ENCODE measurements around the gene ANKH.

The ANKH gene

DNA sequence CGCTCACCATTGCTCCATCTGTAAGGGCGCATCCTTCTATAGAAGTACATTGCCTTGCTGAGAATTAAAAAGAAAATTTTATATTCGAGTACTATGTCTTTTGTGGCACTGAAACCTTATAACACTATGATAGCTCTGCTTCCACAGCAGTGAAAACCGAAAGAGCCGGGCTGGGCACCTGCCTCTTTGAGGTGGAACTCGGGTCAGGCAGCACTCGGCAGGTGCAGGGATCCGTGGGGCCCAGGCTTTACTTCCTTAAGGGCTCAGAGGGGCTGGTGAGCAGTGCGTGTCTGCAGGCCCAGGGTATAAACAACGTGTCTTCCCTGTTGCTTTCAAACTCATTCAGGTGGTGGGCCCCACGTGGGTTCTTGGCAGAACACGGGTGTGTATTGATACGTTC, 137.2 kb downstream of the ANKH start:
- DNase-seq (ENCODE audit: low spot score): no peak

DNA sequence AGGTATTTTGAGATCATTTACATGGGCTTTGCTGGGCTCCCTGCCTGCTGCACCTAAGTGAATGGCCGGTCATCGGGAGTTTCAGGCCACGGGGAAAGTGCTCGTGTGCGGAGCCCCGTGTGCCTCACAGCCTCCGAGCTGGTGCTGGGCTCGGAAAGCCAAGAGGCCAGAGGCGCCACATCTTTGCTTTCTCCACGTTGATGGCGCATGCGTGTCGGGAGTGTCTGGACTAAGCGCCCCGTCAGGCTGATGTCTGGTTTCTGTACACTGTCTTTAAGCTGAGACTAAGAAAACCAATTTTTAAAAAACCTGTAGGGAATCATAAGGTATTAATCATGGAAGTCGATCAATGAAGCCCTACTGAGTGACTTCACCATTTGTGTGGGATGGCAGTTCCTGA, 137.9 kb downstream of the ANKH start:
- no peak for DNase-seq (ENCODE audit: low spot score)

DNA sequence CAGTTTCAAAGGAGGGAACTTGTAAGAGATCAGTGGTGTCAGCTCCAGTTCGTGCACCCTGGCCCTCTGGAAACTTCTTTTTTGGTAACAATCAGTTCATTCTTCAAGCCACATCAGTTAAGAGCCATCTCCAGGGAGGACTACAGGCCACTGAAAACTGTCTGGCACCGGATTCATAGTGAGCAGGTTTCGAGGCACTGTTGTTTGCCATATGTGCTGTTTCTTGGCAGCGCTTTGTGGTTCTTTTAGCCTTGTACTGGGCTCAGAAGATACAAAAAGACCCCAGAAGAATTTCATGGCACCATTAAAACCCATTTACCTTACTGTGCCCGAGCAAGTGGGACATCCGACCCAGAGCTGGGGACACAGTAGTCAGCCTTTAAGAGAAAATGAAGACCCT, 138.6 kb downstream of the ANKH start:
- DNase-seq (ENCODE audit: low spot score): no peak

DNA sequence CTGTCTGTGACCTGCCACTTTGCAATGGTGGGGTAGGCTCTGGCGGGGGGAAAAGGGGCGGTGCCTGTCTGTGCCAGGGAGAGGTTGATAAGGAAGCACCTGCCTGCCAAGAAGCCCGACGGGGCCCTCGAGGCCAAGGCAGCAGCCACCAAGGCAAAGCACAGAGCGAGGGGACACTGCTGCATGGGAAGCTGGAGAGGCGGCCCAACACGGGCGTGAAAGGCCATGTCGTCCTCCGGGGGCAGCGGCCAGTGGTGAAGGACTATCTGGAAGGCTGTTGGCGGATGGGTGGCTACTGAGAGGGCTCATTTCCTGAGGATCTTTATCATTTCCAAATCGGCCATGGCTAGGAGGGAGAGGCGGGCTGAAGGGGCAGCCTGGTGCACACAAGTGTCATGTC, 140.7 kb downstream of the ANKH start:
- no peak for DNase-seq (ENCODE audit: low spot score)

DNA sequence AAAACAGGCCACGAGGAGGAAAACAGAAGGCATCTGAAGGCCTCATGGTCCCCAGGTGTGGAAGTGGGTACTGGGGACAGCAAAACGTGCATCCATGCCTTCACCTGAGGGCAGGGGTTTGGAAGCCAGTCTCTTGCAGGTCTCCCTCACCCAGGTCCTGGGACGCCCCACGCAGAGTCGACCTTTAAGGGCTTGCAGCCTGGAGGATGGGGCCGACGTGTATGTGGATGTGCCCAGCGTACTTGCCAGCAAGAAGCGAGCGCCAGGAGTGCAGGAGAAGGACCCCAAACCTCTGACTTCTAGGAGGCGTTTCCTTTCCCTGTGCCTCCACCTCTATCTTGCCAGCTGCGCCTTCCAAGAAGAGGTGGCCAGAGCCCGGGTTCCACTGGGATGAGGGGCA, 141.1 kb downstream of the ANKH start:
- DNase-seq (ENCODE audit: low spot score): no peak

DNA sequence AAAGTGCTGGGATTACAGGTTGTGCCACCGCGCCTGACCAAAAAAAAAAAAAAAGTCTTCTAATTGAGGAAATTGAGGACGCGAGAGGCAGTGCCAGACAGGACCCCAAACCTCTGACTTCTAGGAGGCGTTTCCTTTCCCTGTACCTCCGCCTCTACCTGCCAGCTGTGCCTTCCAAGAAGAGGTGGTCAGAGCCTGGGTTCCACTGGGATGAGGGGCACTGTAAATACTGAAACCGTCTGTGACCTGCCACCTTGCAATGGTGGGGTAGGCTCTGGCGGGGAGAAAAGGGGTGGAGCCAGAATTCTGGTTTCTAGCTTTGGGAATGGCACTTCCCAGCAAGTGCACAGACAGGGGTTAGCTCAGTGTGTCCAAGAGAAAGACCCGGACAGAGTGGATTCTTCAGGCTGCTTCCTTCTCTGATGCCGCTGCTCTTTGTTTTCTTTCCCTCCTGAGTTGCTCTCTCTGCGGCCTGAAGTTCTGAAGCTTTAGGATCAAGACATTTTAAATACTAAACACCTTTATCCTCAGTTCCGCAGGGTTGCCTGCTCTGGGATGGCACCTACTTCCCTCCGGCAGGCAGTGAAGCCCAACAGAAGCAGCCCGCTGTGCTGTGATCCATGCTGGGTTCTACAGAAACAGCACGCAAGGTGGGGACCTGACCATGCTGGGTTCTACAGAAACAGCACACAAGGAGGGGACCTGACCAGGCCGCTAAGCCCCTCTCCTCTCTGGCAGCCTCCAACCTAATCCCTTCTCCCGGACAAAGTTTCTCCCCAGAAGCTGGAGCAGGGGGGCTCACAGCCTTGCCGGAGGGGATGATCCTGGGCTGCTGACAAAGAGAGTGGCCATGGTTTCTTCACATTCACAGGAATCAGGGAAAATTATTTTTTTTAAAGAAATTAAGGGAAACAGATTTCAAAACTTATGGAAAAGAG, 141.9 kb downstream of the ANKH start:
- no peak for DNase-seq (ENCODE audit: low spot score)

DNA sequence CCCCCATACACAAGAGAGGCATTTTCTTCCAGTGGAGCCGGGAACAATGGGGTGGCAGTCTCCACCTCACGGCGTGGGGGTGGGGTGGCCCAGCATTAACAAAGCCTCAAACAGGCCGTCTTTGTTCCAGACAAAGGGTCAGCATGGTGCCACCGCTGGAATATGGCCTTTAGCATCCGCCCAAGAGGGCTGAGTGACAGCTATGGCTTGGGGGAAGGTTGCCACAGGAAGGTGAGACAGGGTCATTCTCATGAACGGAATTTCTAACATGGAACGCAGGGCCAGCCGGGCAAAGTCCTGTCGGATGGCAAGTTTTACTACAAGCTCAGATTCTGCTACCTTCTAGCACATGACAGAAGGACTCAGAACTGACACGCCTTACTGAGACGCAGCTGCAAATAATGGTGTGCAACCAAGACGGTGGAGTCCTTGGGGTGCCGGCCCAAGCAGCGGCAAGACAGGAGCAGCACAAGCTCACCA, 143.1 kb downstream of the ANKH start:
- DNase-seq (ENCODE audit: low spot score): no peak

DNA sequence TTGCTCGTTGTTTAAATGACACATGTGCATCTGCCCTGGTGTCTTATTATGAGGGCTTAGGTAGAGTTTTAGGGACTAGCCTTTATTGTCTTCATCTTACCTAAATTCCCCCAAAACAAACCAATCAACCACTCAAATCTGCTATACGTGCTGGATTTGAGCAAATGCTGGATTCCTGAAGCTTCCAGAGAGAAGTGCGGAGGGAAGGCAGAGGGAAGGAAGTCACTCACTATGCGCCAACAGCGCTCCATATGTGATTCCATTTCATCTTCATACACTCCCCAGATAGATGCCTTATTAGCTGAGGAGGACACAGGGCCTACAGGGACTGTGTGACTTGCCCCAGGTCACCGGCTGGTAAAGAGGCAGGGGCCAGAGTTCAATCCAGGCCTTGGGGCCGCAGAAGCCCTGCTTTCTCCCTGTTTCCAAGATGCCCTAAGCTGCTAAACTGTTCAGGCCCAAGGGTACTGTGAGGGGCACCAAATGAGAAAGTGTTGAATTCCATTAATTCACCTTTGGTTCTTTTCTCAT, 143.6 kb downstream of the ANKH start:
- no peak for DNase-seq (ENCODE audit: low spot score)

DNA sequence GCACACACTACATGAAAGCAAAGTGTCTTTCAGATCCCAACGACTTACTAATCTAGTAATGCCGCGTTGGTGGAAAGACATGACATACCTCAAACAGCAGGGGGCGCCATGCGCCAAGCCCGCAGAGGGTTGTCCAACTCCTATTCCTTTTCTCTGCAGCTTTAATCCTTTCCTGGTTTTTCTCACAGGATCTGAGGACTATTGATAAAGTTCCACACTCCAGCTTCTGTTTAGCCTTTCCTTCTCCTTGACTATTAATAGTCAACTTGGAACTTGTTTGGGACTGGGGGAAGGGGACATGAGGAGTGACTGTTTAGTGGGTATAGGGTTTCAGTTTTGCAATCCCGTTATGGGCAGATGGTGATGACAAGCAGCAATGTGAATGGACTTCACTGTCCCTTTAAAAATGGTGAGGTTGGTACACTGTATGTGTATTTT, 144.1 kb downstream of the ANKH start:
- DNase-seq (ENCODE audit: low spot score): peak; percentile 77

DNA sequence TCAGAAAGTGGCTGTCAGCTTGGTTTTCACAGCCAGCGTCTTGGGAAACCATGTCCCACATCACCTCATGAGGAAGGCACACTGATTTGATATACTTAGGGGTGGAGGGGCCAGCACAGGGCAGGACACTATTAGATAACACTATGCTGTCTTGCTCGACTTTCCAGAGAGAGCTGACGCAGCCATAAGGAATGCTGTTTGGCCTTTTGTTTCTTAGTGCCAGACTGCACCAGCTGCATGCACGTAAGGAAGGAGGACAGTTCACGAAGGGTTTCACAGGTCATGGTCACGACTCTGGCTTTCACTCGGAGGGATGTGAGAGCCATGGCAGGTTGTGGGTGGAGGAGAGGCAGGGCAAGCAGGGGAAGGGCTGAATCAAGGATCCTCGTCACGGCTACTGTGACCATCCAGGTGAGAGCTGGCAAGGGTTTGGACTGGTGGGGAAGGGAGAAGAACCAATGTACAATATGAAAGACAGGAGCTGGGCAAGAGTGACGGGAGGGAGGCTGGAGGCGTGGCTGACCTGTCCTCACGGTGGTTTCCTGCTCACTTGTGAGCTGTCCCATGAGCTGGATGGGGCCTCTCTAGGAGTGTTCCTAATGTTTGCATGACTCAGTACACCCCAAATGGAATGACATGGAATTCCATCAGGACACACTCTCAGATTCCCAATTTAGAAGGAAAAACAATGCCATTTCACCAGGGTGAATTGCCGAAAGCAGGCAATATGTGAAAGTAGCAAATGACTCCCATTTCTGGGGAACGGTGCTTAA, 145.3 kb downstream of the ANKH start:
- no peak for DNase-seq (ENCODE audit: low spot score)

DNA sequence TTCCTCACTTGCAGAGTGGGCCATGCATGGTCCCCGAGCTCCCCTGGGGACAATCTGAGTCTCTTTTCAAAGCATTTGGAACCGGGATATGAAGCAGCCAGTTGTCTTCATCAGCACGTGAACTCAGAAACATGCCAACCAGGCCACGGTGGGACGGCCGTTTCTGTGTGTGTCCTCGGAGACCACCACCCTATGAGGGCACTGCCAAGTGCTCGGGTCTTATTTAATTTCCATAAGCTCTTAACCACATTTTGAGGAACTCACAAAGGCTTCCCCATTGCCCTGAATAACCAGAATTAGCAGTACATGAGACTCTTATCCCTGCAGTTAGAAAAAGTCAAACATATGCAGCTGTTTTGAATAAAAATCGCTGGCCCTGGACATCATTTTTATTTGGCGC, 146.9 kb downstream of the ANKH start:
- DNase-seq (ENCODE audit: low spot score): no peak

DNA sequence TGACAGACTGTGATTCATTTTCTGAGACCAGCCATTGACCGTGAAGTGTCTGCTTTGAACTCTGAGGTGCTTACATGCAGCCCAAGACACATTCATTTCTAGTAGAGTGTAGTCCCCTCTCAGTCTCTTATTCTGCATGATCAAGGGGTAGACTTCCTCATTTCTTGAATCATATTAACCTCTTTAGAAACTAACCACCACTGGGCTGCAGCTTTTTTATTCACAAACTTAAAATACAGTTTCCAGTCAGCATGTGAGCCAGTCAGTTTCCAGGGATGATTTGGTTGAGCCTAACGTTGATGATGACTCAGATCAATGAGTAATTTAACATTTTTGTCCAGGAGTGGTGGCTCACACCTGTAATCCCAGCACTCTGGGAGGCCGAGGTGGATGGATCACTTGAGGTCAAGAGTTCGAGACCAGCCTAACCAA, 147.9 kb downstream of the ANKH start:
- DNase-seq (ENCODE audit: low spot score): no peak

DNA sequence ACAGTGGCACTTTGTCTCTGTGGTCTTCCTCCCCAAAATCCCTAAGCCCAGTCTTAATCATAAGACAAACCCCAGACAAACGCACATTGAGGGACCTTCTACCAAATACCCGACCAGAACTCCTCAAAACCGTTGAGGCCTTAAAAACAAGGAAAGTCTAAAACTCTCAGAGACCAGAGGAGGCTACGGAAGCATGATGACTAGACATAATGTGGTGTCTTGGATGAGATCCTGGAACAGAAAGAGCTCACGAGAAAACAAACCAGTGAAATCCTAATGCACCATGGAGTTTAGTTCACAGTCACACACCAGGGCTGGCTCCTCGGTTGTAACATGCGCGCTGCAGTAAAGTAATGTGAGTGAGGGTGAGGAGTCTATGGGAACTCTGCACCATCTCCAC, 148.7 kb downstream of the ANKH start:
- DNase-seq (ENCODE audit: low spot score): no peak

DNA sequence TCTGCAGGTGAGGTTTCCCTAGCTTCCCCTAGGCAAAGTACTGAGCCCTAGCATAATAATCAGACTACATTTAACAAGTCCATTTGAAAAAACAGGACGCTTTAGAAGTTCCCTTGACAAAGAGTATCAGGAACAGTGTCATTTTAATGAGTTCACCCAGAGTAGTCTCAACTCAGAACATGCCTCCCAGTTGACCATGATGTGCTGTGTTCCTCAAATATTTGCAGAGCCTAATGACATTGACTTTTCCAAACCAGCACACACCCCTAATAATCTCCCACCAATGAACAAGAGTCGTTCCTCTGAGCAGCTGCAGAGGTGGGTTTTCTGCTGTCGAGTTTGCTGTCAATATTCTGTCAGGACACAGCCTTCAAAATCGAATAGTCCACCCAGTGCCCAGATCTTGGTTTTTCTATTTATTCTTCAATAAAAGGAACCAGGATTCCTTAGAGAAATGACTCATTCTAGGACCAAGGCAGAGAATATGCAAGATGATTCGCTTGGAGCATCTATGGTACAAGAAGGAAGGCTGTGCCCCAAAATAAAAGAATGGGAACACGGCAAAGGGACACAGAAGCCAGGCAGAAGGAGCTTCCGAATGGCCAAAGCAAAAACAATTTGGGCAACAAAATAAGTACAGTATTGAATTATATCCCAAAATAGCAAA, 149.5 kb downstream of the ANKH start:
- DNase-seq (ENCODE audit: low spot score): no peak

DNA sequence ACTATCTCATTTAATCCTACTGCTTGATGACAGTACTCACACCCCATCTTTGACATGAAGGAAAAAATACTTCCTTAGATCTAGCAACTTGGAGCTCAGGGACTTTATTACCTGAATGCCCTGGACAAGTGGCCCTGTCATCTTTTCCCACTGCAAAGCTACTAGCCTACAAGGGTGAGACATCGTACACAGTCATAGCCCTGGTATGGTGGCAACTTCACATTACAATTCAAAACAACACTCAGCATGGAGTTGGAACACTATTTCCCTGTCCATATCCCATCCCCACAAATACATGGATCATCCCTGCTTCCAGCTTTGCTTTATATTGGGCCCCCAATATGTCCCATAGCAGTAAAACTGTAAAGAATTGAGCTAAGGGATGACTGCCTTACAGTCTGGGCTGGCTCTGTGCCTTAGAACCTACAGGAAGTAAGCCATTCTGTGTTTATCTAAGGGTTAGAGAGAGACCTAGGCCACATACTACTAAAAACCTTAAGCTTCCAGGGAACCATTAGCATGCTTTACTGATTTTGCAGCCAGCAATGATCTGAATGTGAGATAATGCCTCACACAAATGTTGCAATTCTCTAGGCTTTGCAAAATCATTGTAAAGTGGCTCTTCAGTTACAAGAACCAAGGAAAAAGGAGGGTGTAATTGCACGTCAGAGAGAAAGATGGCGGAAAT, 151.2 kb downstream of the ANKH start:
- no peak for DNase-seq (ENCODE audit: low spot score)

DNA sequence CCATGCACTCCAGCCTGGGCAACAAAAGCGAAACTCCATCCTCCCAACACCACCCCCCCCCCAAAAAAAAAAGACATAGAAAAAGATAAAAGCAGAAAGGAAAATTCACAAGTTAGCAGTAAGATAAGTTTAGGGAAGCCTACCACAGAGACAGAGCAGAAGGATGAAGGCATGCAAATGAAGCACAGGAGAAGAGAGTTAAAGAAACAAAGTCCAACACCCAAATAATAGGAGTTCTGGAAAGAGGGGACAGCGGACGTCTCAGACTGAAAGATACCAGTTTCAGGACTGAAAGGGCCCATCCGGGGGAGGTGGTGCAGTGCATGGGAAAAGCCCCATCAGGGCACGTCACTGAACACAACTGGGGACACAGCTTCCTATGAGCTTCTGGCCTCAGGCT, 152.8 kb downstream of the ANKH start:
- no peak for DNase-seq (ENCODE audit: low spot score)

DNA sequence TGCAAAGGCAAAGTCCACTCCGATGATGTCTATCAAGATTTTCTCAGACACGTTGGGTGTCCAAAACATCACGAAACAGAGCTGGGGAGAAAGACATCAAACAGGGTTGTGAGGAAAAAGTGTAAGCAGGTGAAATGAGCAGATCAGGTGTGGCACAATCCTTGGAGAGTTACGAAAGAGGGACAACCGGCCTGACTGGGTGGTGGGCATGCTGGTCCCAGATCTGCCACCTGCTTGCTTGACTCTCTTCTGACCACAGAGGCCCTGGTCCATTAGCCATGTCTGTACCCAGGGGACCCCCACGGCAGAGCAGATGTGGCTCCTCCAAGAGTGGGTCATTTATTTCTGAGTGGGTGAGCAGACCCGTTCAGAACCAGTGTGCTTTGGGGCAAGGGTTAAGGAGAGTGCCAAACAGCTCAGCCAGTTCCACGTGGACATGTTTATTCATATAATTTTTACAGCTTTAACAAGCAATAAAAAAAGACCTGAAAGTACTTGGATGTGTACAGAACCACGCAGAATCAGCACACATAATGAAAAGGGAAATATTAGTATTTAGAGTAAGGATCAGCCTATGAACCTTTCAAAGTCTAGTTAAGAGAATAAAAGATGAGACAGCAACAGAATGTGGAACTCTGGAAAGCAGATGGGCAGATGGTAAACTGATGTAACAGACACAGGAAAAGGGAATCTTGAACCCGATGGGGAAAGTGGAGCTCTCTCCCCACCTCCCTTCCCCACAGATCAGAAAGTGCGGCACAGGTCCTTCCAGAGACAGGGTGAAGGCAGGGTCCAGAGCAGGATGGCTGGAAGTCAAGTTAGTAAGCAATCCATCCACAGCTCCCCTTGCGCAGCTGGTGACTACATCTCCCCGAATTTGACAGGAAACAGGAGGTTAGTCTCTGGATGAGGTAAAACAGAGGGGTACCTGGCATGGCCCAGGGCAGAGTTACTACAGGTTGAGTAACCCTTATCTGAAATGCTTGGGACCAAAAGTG, 154.5 kb downstream of the ANKH start:
- no peak for DNase-seq (ENCODE audit: low spot score)

DNA sequence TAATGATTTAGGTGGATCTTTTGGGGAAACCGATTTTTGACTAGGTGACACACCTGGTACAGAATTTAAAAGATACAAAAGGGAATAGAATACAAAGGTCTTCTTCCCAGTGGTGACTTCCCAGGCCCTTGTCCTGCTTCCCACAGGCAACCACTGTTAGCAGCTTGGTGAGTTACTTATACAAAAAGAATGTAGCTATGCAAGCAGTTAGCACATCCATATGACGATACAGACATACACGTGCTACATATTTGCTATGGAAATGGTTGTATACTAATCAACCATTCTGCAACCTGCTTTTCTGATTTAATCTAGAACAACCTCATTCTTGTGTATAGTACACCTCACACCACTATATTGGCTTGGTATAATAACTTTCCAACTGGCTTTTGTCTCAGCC, 156.1 kb downstream of the ANKH start:
- no peak for DNase-seq (ENCODE audit: low spot score)

DNA sequence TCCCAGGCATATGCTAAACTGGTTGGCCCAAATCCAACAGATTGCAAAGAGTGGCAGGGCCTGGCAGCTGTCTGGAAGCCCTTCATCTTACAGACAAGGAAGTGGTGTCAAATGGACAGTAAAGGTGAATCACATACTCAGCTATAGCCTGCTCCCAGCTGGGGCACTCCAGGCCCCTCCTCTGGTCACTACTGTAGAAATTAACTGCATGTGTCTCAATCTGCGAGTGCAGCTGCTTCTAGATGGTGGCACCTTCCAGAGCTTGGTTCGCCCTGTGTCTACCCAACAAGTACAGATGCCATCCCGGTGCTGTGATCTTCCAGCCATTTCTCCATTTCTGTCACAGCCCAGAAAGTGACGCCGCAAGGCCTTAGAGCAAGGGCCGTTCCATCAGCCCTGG, 156.9 kb downstream of the ANKH start:
- DNase-seq (ENCODE audit: low spot score): no peak

Data from CD4-positive, alpha-beta T cell treated with Interleukin-15 for 4 hours (primary cell).